Measurements from ENCODE around the gene ERC2. TPM values are rescaled to one million over a fixed set of nuclear protein-coding genes. Genes with fewer than 3 reads are reported as not detected.

The ERC2 gene
- total and polyA plus RNA-seq, 2 donors (not counting 3 experiments of a cell fraction or from before 2014, with no cell fraction given): 5.6 to 15.5 TPM

DNA sequence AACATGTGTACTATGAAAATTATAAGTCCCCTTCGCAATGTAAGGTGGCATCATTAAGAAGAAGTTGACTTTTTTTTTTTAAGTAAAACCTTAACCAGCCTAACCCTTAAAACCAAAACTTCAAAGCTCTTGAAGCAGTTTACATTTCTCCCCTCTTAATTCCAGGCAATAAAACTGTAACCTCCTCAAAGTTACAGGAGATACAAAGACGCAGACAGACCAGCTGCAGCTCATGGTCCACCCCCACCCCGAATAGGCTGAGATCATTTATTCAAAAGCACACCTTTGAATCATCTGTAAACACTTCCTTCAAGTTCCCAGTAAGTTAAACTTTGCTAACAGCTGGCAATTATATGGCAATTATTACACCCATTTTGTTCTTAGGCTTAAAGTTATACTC is 414.5 kb downstream of the ERC2 start:
- DNase-seq (ENCODE audit: low read depth, low spot score) (no peak), FAIRE-seq (no peak)
- no peak overlapping the region for H3K27ac ChIP-seq (ENCODE audit: insufficient read depth, low read depth, low read length)
- no peak overlapping the region for H2AFZ ChIP-seq (ENCODE audit: low read depth, low read length)
- no peak overlapping the region for H3K9ac ChIP-seq (replicated peaks; ENCODE audit: extremely low read depth, insufficient read depth, low read length)
- H3K79me2 ChIP-seq (ENCODE audit: control insufficient read depth, insufficient read depth, low read length): no peaks in the 10 kb centered on the region
- no peaks in the 10 kb centered on the region for H4K20me1 ChIP-seq (replicated peaks; ENCODE audit: control insufficient read depth, extremely low read depth, insufficient read depth, low read length)
- H3K9me1 ChIP-seq (replicated peaks; ENCODE audit: control insufficient read depth, extremely low read depth, insufficient read depth, low read length): no peaks in the 10 kb centered on the region
- no peak for TF ChIP-seq FOS (IDR thresholded peaks at IDR 0.05; ENCODE audit: borderline replicate concordance, insufficient read depth, low read length)
- TF ChIP-seq, protein P1, sequence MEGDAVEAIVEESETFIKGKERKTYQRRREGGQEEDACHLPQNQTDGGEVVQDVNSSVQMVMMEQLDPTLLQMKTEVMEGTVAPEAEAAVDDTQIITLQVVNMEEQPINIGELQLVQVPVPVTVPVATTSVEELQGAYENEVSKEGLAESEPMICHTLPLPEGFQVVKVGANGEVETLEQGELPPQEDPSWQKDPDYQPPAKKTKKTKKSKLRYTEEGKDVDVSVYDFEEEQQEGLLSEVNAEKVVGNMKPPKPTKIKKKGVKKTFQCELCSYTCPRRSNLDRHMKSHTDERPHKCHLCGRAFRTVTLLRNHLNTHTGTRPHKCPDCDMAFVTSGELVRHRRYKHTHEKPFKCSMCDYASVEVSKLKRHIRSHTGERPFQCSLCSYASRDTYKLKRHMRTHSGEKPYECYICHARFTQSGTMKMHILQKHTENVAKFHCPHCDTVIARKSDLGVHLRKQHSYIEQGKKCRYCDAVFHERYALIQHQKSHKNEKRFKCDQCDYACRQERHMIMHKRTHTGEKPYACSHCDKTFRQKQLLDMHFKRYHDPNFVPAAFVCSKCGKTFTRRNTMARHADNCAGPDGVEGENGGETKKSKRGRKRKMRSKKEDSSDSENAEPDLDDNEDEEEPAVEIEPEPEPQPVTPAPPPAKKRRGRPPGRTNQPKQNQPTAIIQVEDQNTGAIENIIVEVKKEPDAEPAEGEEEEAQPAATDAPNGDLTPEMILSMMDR (IDR thresholded peaks at IDR 0.05; ENCODE audit: extremely low read depth in 1 of 2, insufficient read depth in 1 of 2, low read depth in 1 of 2, low read length in 2 of 2): no peak
- no peak for TF ChIP-seq POLR2AphosphoS5 (IDR thresholded peaks at IDR 0.05; ENCODE audit: insufficient read depth, low read depth, low read length)
- no peak for TF ChIP-seq EZH2 (IDR thresholded peaks at IDR 0.05; ENCODE audit: borderline replicate concordance, low read depth, low read length, severe bottlenecking)
- no peak for TF ChIP-seq MYC (IDR thresholded peaks at IDR 0.05; ENCODE audit: low read depth, low read length)
- TF ChIP-seq JUN (IDR thresholded peaks at IDR 0.05; ENCODE audit: borderline replicate concordance, insufficient read depth, insufficient read length, low read depth): no peak
- no peak for TF ChIP-seq POLR2A (IDR thresholded peaks at IDR 0.05; ENCODE audit: low read depth, low read length)
- TF ChIP-seq, protein P2, sequence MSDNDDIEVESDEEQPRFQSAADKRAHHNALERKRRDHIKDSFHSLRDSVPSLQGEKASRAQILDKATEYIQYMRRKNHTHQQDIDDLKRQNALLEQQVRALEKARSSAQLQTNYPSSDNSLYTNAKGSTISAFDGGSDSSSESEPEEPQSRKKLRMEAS (IDR thresholded peaks at IDR 0.05; ENCODE audit: insufficient read depth, insufficient read length): no peak
- no peak for TF ChIP-seq GATA2 (IDR thresholded peaks at IDR 0.05; ENCODE audit: insufficient read depth, insufficient read length, low read depth, low read length)
- no TSS peak for BruUV-seq (replicated peaks)
- no peaks in the 10 kb centered on the region for H3K27me3 ChIP-seq (ENCODE audit: control insufficient read depth in 2 of 2, insufficient read depth in 2 of 2, low read length in 2 of 2)
- no peak overlapping the region for H3K4me2 ChIP-seq (ENCODE audit: insufficient read depth, low read length)
- H3K4me3 ChIP-seq (replicated peaks in 1 of 3; ENCODE audit: insufficient read depth in 1 of 3, low read depth in 1 of 3, low read length in 3 of 3): no peak overlapping the region
- ChIA-PET POLR2A (no interaction called here), CTCF (interaction anchor here (1.3 to 2.3 kb wide), 2 partner anchors 10 to 198 kb away, joined by 6 to 9 read pairs; no protein-coding TSS in a partner anchor)
- H3K4me1 ChIP-seq (ENCODE audit: control insufficient read depth, extremely low read depth, insufficient read depth, low read length): no peaks in the 10 kb centered on the region
- no peaks in the 10 kb centered on the region for H3K36me3 ChIP-seq (ENCODE audit: control insufficient read depth in 2 of 2, extremely low read depth in 1 of 2, insufficient read depth in 2 of 2, low read length in 2 of 2)
- intact Hi-C loops (cut with micrococcal nuclease) (no loop called here), dilution Hi-C loops (cut with MboI; ENCODE audit: extremely low pct_ligation_motif_present, low sequenced_read_pairs) (no loop called here)
- H3K9me3 ChIP-seq (replicated peaks; ENCODE audit: control insufficient read depth, insufficient read depth, low read length): no peaks in the 10 kb centered on the region
